ENCODE measurements around the gene C12orf50. TPM values are rescaled to one million over a fixed set of nuclear protein-coding genes. Genes with fewer than 3 reads are reported as not detected.

C12orf50 gene
- total and polyA plus RNA-seq, 9 of the 15 experiments (the other 6 are each of a cell fraction or from before 2014, with no cell fraction given), result 0.07 to 0.14 (median 0.11) TPM; not detected in 6

- no peaks in the 10 kb centered on the region for H3K27me3 ChIP-seq (ENCODE audit: control insufficient read depth in 2 of 2, insufficient read depth in 2 of 2, low read length in 2 of 2)
- FAIRE-seq (no peak), ATAC-seq (no peak), DNase-seq (ENCODE audit: extremely low read depth in 1 of 4, low spot score in 3 of 4) (no peak)
- ChIA-PET POLR2A (interaction anchor here (0.6 kb wide), 1 partner anchor 103 kb away, joined by 3 read pairs; no protein-coding TSS in a partner anchor), CTCF (ENCODE audit: low intra/inter-chr PET ratio) (no interaction called here)
- intact Hi-C loops (cut with micrococcal nuclease) (no loop called here), in situ Hi-C loops (cut with MboI) (no loop called here)
- no peaks in the 10 kb centered on the region for H3K9me3 ChIP-seq (replicated peaks; ENCODE audit: control insufficient read depth, insufficient read depth, low read depth, low read length)
- no peaks in the 10 kb centered on the region for H3K79me2 ChIP-seq (ENCODE audit: control insufficient read depth, insufficient read depth, low read length)
- no peak overlapping the region for H3K4me2 ChIP-seq (ENCODE audit: insufficient read depth, low read length)
- no peak overlapping the region for H3K4me3 ChIP-seq
- no peaks in the 10 kb centered on the region for H3K36me3 ChIP-seq (ENCODE audit: control insufficient read depth, insufficient read depth, low read length)
- no TSS peak for BruUV-seq (replicated peaks)
- H4K20me1 ChIP-seq (replicated peaks; ENCODE audit: control insufficient read depth, insufficient read depth, low read length), result no peaks in the 10 kb centered on the region
- no peak overlapping the region for H2AFZ ChIP-seq (ENCODE audit: low read depth, low read length)
- no peaks in the 10 kb centered on the region for H3K4me1 ChIP-seq (replicated peaks in 1 of 2; ENCODE audit: control insufficient read depth in 2 of 2, insufficient read depth in 2 of 2, low read length in 2 of 2)
- 0% methylated on average over 3 of the region's 3 CpGs for WGBS (ENCODE audit: insufficient coverage, low coverage, missing lambda C conversion rate)
- peak; percentile 43; the same call in 1 of the 2 replicates for TF ChIP-seq ZNF316 (IDR thresholded peaks at IDR 0.05)
- no peak for TF ChIP-seq NELFE (IDR thresholded peaks at IDR 0.05; ENCODE audit: insufficient read depth, insufficient read length)
- H3K27ac ChIP-seq (ENCODE audit: extremely low read depth, low read depth, low read length), result no peak overlapping the region
- H3K9me1 ChIP-seq (ENCODE audit: control insufficient read depth, insufficient read depth, low read length), result no peaks in the 10 kb centered on the region
- no peak overlapping the region for H3K9ac ChIP-seq (ENCODE audit: insufficient read depth in 1 of 2, low read depth in 2 of 2, low read length in 2 of 2)
Measured at GRCh38 chr12:87975879-87976278, 53.3 kb downstream of the C12orf50 start.

- Histone ChIP-seq H3K36me3 (ENCODE audit: control insufficient read depth, insufficient read depth, low read length) (no peaks in the 10 kb centered on the region), H3K79me2 (ENCODE audit: control insufficient read depth, insufficient read depth, low read length) (no peaks in the 10 kb centered on the region), H3K27me3 (ENCODE audit: control insufficient read depth in 2 of 2, insufficient read depth in 2 of 2, low read length in 2 of 2) (no peaks in the 10 kb centered on the region), H3K4me1 (replicated peaks in 1 of 2; ENCODE audit: control insufficient read depth in 2 of 2, insufficient read depth in 2 of 2, low read length in 2 of 2) (no peaks in the 10 kb centered on the region), H3K4me2 (ENCODE audit: insufficient read depth, low read length) (no peak overlapping the region), H3K27ac (ENCODE audit: extremely low read depth, low read depth, low read length) (no peak overlapping the region), H2AFZ (ENCODE audit: low read depth, low read length) (no peak overlapping the region), H4K20me1 (replicated peaks; ENCODE audit: control insufficient read depth, insufficient read depth, low read length) (no peaks in the 10 kb centered on the region), H3K9me3 (replicated peaks; ENCODE audit: control insufficient read depth, insufficient read depth, low read depth, low read length) (no peaks in the 10 kb centered on the region), H3K9me1 (ENCODE audit: control insufficient read depth, insufficient read depth, low read length) (no peaks in the 10 kb centered on the region), H3K9ac (ENCODE audit: insufficient read depth in 1 of 2, low read depth in 2 of 2, low read length in 2 of 2) (no peak overlapping the region), H3K4me3 (no peak overlapping the region)
- no peak for ATAC-seq
- BruUV-seq (replicated peaks), result no TSS peak
- intact Hi-C loops (cut with micrococcal nuclease) (no loop called here), in situ Hi-C loops (cut with MboI) (no loop called here)
- ChIA-PET POLR2A (no interaction called here), CTCF (ENCODE audit: low intra/inter-chr PET ratio) (no interaction called here)
- DNase-seq (ENCODE audit: extremely low read depth in 1 of 4, low spot score in 3 of 4), result no peak
- no peak for FAIRE-seq
- TF ChIP-seq SMAD2 (IDR thresholded peaks at IDR 0.05; ENCODE audit: low read depth, low read length) (no peak), RBM39 (optimal IDR thresholded peaks at IDR 0.05; ENCODE audit: low read depth, low read length) (no peak), THRAP3 (IDR thresholded peaks at IDR 0.05; ENCODE audit: borderline replicate concordance) (no peak), NR2C1 (IDR thresholded peaks at IDR 0.05) (no peak), NR2C1 (tag; IDR thresholded peaks at IDR 0.05) (no peak), HNRNPL (IDR thresholded peaks at IDR 0.05; ENCODE audit: low read depth, low read length) (no peak), PBX2 (CRISPR knock-in tag; IDR thresholded peaks at IDR 0.05; ENCODE audit: low read depth) (no peak), PBX2 (tag; conservative IDR thresholded peaks at IDR 0.05; ENCODE audit: low read depth) (no peak), KAT7 (CRISPR knock-in tag; IDR thresholded peaks at IDR 0.05; ENCODE audit: borderline replicate concordance) (no peak), PURB (CRISPR knock-in tag; IDR thresholded peaks at IDR 0.05; ENCODE audit: low read depth) (no peak), NFE2L1 (tag; IDR thresholded peaks at IDR 0.05; ENCODE audit: borderline replicate concordance, low read depth) (no peak)
Measured at GRCh38 chr12:87967871-87968270, 61.3 kb downstream of the C12orf50 start.
